ENCODE data around the gene NPAS2. TPM values are rescaled to one million over a fixed set of nuclear protein-coding genes. Genes with fewer than 3 reads are reported as not detected.

NPAS2 gene
- polyA plus RNA-seq, 1 of the 3 experiments (the other 2 are of a cell fraction), result 58.5 TPM

GRCh38 chr2:100876231-100876860 lies 56.4 kb downstream of the NPAS2 start:
- H3K9me2 ChIP-seq, result no peaks in the 10 kb centered on the region
- H3K4me3 ChIP-seq (ENCODE audit: low read depth in 2 of 2, low read length in 1 of 2), result no peak overlapping the region; a peak in 1 of 4 replicates
- peaks cover 13% of the 10 kb centered on the region for H3F3A ChIP-seq (replicated peaks; ENCODE audit: insufficient read depth)
- ChIA-PET CTCF (interaction anchor here (1.0 kb wide), 1 partner anchor 10 kb away, joined by 3 read pairs; no protein-coding TSS in a partner anchor), POLR2A (no interaction called here)
- peaks cover 0 to 31% of the 10 kb centered on the region in 2 experiments; a peak in 2 of 4 replicates for H3K4me1 ChIP-seq (ENCODE audit: control insufficient read depth in 1 of 2, insufficient read depth in 2 of 2, low read depth in 1 of 2, low read length in 1 of 2)
- no peaks in the 10 kb centered on the region for H3K36me3 ChIP-seq (replicated peaks in 1 of 2; ENCODE audit: control insufficient read depth in 1 of 2, insufficient read depth in 2 of 2, low read length in 1 of 2)
- no peaks in the 10 kb centered on the region for H3K9me3 ChIP-seq
- H3K27me3 ChIP-seq (ENCODE audit: insufficient read depth), result no peaks in the 10 kb centered on the region
- WGBS (ENCODE audit: low lambda C conversion rate), result 68% methylated on average over 15 of the region's 15 CpGs
- peak; percentile 30; the same call in 1 of the 2 replicates for TF ChIP-seq PBX3 (IDR thresholded peaks at IDR 0.05)
- peak; percentile 26; the same call in 1 of the 2 replicates for TF ChIP-seq JUND (IDR thresholded peaks at IDR 0.05)
- peak; percentile 26; the same call in 1 of the 2 replicates for TF ChIP-seq FOSL2 (IDR thresholded peaks at IDR 0.05; ENCODE audit: borderline replicate concordance, low read depth)
- no peak for TF ChIP-seq TAF1 (IDR thresholded peaks at IDR 0.05; ENCODE audit: borderline replicate concordance, low read depth, low read length)
- TF ChIP-seq TCF12 (IDR thresholded peaks at IDR 0.05), result peak; percentile 31; the same call in 1 of the 2 replicates
- no peak for DNase-seq
- no peak overlapping the region for H3K27ac ChIP-seq (ENCODE audit: low read depth in 2 of 2, low read length in 1 of 2)
- no peak overlapping the region for H3K4me2 ChIP-seq
- no peak overlapping the region for H3K9ac ChIP-seq
- no peak overlapping the region for H2AFZ ChIP-seq (ENCODE audit: low read depth)
- H4K20me1 ChIP-seq (ENCODE audit: insufficient read depth), result no peaks in the 10 kb centered on the region
- peaks cover 37% of the 10 kb centered on the region for H3K79me2 ChIP-seq (ENCODE audit: insufficient read depth)

DNA sequence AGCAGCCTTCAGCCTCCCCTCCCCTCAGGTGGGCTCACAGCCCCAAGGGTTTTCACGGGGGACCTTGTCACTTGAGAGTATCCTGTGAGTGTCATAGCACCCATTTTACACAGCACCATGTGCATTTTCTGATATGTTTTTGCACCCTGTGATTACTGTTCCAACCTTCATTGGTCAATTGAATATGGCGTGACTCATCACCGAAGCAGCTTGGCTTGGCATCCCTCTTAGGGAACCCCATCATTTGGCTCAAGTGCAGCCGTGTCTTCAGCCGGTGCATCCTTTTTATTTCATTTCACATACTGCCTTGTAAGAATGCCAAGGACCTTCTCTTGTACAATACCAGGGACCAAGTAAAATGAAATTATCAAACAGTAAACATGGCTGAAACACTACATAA lies 57.6 kb downstream of the NPAS2 start:
- Histone ChIP-seq H3K9me3 (no peaks in the 10 kb centered on the region), H3K9me2 (no peaks in the 10 kb centered on the region), H3K4me3 (ENCODE audit: low read depth in 2 of 2, low read length in 1 of 2) (no peak overlapping the region), H3F3A (replicated peaks; ENCODE audit: insufficient read depth) (peaks cover 13% of the 10 kb centered on the region), H3K4me2 (peak overlapping the region; percentile 8; the same call in 1 of the 2 replicates), H3K36me3 (replicated peaks in 1 of 2; ENCODE audit: control insufficient read depth in 1 of 2, insufficient read depth in 2 of 2, low read length in 1 of 2) (no peaks in the 10 kb centered on the region), H3K27me3 (ENCODE audit: insufficient read depth) (no peaks in the 10 kb centered on the region), H4K20me1 (ENCODE audit: insufficient read depth) (no peaks in the 10 kb centered on the region), H3K27ac (ENCODE audit: low read depth in 2 of 2, low read length in 1 of 2) (peak overlapping the region in 1 of 2 experiments; percentile 38; a peak in 1 of 4 replicates), H3K9ac (no peak overlapping the region), H2AFZ (ENCODE audit: low read depth) (no peak overlapping the region), H3K79me2 (ENCODE audit: insufficient read depth) (peaks cover 27% of the 10 kb centered on the region), H3K4me1 (ENCODE audit: control insufficient read depth in 1 of 2, insufficient read depth in 2 of 2, low read depth in 1 of 2, low read length in 1 of 2) (peaks cover 3 to 31% of the 10 kb centered on the region in 2 experiments; a peak in 2 of 4 replicates)
- ChIA-PET POLR2A (no interaction called here), CTCF (interaction anchor here (1.0 to 1.7 kb wide), 2 partner anchors 8 to 15 kb away, joined by 3 to 4 read pairs; no protein-coding TSS in a partner anchor)
- WGBS (ENCODE audit: low lambda C conversion rate), result 31% methylated on average over 5 of the region's 5 CpGs
- DNase-seq, result no peak
- TF ChIP-seq SMC3 (IDR thresholded peaks at IDR 0.05; ENCODE audit: low read depth, low read length) (no peak), RCOR1 (IDR thresholded peaks at IDR 0.05; ENCODE audit: low read length) (no peak), EP300 (IDR thresholded peaks at IDR 0.05; ENCODE audit: borderline replicate concordance in 1 of 2, low read depth in 1 of 2, low read length in 1 of 2) (no peak; a peak in 1 of 4 replicates), GABPA (IDR thresholded peaks at IDR 0.05; ENCODE audit: low read depth) (no peak), MEF2A (IDR thresholded peaks at IDR 0.05; ENCODE audit: borderline replicate concordance, low read depth) (no peak), RFX5 (IDR thresholded peaks at IDR 0.05; ENCODE audit: low read length) (no peak), JUND (IDR thresholded peaks at IDR 0.05) (peak; percentile 91), POLR2AphosphoS5 (IDR thresholded peaks at IDR 0.05; ENCODE audit: low read depth, low read length) (peak; percentile 25; the same call in 1 of the 2 replicates), TEAD4 (IDR thresholded peaks at IDR 0.05; ENCODE audit: borderline replicate concordance, insufficient read depth) (peak; percentile 50; the same call in 1 of the 2 replicates), ELF1 (IDR thresholded peaks at IDR 0.05) (no peak), NFIC (IDR thresholded peaks at IDR 0.05; ENCODE audit: borderline replicate concordance) (peak; percentile 96), TCF12 (IDR thresholded peaks at IDR 0.05) (peak; percentile 59), CHD2 (IDR thresholded peaks at IDR 0.05; ENCODE audit: low read length, partially characterized antibody) (no peak), RXRA (IDR thresholded peaks at IDR 0.05; ENCODE audit: borderline replicate concordance, low read depth) (no peak), MXI1 (IDR thresholded peaks at IDR 0.05; ENCODE audit: low read depth, low read length) (no peak)
- TF ChIP-seq, protein P1, sequence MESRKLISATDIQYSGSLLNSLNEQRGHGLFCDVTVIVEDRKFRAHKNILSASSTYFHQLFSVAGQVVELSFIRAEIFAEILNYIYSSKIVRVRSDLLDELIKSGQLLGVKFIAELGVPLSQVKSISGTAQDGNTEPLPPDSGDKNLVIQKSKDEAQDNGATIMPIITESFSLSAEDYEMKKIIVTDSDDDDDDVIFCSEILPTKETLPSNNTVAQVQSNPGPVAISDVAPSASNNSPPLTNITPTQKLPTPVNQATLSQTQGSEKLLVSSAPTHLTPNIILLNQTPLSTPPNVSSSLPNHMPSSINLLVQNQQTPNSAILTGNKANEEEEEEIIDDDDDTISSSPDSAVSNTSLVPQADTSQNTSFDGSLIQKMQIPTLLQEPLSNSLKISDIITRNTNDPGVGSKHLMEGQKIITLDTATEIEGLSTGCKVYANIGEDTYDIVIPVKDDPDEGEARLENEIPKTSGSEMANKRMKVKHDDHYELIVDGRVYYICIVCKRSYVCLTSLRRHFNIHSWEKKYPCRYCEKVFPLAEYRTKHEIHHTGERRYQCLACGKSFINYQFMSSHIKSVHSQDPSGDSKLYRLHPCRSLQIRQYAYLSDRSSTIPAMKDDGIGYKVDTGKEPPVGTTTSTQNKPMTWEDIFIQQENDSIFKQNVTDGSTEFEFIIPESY (IDR thresholded peaks at IDR 0.05; ENCODE audit: borderline replicate concordance, low read depth), result no peak
- TF ChIP-seq, protein P2, sequence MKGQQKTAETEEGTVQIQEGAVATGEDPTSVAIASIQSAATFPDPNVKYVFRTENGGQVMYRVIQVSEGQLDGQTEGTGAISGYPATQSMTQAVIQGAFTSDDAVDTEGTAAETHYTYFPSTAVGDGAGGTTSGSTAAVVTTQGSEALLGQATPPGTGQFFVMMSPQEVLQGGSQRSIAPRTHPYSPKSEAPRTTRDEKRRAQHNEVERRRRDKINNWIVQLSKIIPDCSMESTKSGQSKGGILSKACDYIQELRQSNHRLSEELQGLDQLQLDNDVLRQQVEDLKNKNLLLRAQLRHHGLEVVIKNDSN (IDR thresholded peaks at IDR 0.05; ENCODE audit: borderline replicate concordance, low read depth), result no peak; the same call in 1 of the 2 replicates
- TF ChIP-seq, protein P3, sequence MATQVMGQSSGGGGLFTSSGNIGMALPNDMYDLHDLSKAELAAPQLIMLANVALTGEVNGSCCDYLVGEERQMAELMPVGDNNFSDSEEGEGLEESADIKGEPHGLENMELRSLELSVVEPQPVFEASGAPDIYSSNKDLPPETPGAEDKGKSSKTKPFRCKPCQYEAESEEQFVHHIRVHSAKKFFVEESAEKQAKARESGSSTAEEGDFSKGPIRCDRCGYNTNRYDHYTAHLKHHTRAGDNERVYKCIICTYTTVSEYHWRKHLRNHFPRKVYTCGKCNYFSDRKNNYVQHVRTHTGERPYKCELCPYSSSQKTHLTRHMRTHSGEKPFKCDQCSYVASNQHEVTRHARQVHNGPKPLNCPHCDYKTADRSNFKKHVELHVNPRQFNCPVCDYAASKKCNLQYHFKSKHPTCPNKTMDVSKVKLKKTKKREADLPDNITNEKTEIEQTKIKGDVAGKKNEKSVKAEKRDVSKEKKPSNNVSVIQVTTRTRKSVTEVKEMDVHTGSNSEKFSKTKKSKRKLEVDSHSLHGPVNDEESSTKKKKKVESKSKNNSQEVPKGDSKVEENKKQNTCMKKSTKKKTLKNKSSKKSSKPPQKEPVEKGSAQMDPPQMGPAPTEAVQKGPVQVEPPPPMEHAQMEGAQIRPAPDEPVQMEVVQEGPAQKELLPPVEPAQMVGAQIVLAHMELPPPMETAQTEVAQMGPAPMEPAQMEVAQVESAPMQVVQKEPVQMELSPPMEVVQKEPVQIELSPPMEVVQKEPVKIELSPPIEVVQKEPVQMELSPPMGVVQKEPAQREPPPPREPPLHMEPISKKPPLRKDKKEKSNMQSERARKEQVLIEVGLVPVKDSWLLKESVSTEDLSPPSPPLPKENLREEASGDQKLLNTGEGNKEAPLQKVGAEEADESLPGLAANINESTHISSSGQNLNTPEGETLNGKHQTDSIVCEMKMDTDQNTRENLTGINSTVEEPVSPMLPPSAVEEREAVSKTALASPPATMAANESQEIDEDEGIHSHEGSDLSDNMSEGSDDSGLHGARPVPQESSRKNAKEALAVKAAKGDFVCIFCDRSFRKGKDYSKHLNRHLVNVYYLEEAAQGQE (IDR thresholded peaks at IDR 0.05; ENCODE audit: low read depth, low read length), result no peak

Measured in SK-N-SH (cell line).